Measurements from ENCODE around the gene DNM2. TPM values are rescaled to one million over a fixed set of nuclear protein-coding genes. Genes with fewer than 3 reads are reported as not detected.

The DNM2 gene
- total RNA-seq, 4 donors from 2014 or later: 353 to 827 (median 464) TPM

DNA sequence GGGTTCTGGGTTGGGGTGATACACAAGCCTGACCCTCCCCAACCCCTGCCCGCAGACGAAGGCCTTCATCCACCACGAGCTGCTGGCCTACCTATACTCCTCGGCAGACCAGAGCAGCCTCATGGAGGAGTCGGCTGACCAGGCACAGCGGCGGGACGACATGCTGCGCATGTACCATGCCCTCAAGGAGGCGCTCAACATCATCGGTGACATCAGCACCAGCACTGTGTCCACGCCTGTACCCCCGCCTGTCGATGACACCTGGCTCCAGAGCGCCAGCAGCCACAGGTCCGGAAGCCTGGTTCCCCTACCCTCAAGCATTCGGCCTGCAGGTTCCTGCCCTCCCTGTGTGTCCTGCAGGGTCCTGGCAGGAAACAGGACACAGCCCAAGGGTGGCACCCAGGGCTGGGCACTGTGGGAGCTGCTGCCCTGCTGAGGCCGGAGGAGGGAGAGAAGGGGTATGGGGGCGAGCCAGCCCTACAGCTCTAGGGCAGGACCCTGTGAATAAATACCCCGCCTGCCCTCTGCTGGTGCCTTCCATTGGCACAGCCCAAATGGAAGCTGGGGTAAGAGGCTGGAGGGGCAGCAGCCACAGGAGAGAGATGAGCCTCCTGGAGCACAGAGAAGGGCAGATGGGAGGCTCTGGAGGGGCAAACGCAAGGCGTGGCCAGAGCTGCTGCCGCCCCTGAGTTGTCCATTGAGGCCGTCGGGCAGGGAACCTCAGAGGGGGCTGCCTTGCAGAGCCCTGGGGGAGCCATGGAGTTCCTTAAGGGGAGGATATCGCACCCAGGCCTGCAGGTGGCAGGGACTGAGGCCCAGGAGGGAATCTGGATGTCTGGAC is 111.3 kb downstream of the DNM2 start:
- Histone ChIP-seq H3K4me1 (no peaks in the 10 kb centered on the region), H3K4me3 (no peak overlapping the region), H3K27ac (no peak overlapping the region), H3K36me3 (peaks cover 0 to 97% (median 2%) of the 10 kb centered on the region in 3 donors), H3K9me3 (no peaks in the 10 kb centered on the region), H3K27me3 (no peaks in the 10 kb centered on the region)
- no peak for DNase-seq
- no peak for TF ChIP-seq POLR2A (IDR thresholded peaks at IDR 0.05)
- TF ChIP-seq, protein P1, sequence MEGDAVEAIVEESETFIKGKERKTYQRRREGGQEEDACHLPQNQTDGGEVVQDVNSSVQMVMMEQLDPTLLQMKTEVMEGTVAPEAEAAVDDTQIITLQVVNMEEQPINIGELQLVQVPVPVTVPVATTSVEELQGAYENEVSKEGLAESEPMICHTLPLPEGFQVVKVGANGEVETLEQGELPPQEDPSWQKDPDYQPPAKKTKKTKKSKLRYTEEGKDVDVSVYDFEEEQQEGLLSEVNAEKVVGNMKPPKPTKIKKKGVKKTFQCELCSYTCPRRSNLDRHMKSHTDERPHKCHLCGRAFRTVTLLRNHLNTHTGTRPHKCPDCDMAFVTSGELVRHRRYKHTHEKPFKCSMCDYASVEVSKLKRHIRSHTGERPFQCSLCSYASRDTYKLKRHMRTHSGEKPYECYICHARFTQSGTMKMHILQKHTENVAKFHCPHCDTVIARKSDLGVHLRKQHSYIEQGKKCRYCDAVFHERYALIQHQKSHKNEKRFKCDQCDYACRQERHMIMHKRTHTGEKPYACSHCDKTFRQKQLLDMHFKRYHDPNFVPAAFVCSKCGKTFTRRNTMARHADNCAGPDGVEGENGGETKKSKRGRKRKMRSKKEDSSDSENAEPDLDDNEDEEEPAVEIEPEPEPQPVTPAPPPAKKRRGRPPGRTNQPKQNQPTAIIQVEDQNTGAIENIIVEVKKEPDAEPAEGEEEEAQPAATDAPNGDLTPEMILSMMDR (IDR thresholded peaks at IDR 0.05): no peak

DNA sequence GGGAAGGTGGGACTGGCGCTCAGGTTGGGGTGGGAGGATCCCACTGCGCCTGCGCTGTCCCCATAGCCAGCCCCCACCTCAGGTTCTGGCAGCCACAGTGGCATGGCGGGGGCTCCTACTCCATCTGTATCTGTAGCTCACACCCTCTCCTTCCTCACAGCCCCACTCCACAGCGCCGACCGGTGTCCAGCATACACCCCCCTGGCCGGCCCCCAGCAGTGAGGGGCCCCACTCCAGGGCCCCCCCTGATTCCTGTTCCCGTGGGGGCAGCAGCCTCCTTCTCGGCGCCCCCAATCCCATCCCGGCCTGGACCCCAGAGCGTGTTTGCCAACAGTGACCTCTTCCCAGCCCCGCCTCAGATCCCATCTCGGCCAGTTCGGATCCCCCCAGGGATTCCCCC is 112.1 kb downstream of the DNM2 start:
- DNase-seq: no peak
- Histone ChIP-seq H3K27ac (no peak overlapping the region), H3K9me3 (no peaks in the 10 kb centered on the region), H3K27me3 (no peaks in the 10 kb centered on the region), H3K4me1 (no peaks in the 10 kb centered on the region), H3K36me3 (peaks cover 0 to 89% (median 2%) of the 10 kb centered on the region in 3 donors), H3K4me3 (no peak overlapping the region)
- TF ChIP-seq, protein P1 (IDR thresholded peaks at IDR 0.05): no peak
- TF ChIP-seq POLR2A (IDR thresholded peaks at IDR 0.05): no peak

DNA sequence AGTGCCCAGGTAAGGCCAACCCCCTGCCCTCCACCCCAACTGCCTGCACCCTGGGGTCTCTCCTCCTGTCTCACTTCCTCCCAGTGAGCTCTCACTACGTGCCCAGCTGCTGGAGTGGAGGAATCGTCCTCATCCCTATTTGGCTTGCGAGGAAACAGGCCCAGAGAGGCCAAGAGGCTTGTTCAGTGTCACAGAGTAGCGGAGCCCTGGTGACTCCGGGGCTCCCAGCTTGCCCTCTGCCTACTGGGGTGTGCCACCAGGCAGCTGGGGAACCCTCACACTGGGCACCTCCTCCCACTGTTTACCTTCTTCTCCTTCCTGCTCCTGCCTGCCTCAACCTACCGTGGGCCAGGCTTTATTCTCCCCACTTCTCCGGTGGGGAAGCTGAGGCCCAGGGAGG is 112.5 kb downstream of the DNM2 start:
- TF ChIP-seq POLR2A (IDR thresholded peaks at IDR 0.05): no peak
- TF ChIP-seq, protein P1 (IDR thresholded peaks at IDR 0.05): no peak
- Histone ChIP-seq H3K4me3 (no peak overlapping the region), H3K27ac (no peak overlapping the region), H3K9me3 (no peaks in the 10 kb centered on the region), H3K4me1 (peaks cover 0 to 3% (median 0%) of the 10 kb centered on the region in 4 donors), H3K36me3 (peaks cover 0 to 85% (median 2%) of the 10 kb centered on the region in 3 donors), H3K27me3 (no peaks in the 10 kb centered on the region)
- DNase-seq: no peak

GRCh38 chr19:10830931-10831779 is 113.3 kb downstream of the DNM2 start:
- H3K36me3 ChIP-seq: peaks cover 0 to 78% (median 2%) of the 10 kb centered on the region in 3 donors
- TF ChIP-seq POLR2A (IDR thresholded peaks at IDR 0.05): no peak
- TF ChIP-seq, protein P1 (IDR thresholded peaks at IDR 0.05): no peak
- no peaks in the 10 kb centered on the region for H3K9me3 ChIP-seq
- H3K27ac ChIP-seq: no peak overlapping the region
- peaks cover 0 to 4% (median 0%) of the 10 kb centered on the region in 4 donors for H3K4me1 ChIP-seq
- no peaks in the 10 kb centered on the region for H3K27me3 ChIP-seq
- no peak for DNase-seq
- H3K4me3 ChIP-seq: no peak overlapping the region

GRCh38 chr19:10831987-10832938 is 114.4 kb downstream of the DNM2 start:
- no peak for DNase-seq
- TF ChIP-seq, protein P1 (IDR thresholded peaks at IDR 0.05): no peak
- TF ChIP-seq POLR2A (IDR thresholded peaks at IDR 0.05): no peak
- Histone ChIP-seq H3K27ac (no peak overlapping the region), H3K27me3 (no peaks in the 10 kb centered on the region), H3K4me1 (peaks cover 0 to 11% (median 0%) of the 10 kb centered on the region in 4 donors), H3K9me3 (peaks cover 0 to 8% (median 3%) of the 10 kb centered on the region in 4 donors), H3K36me3 (peaks cover 0 to 67% (median 2%) of the 10 kb centered on the region in 3 donors), H3K4me3 (no peak overlapping the region)

Measured in Peyer's patch (tissue), 4 donors.